Erythroblast (primary cell): ENCODE measurements around the gene PTPRN2.
"Not testable (repeated sequence)": the region's sequence is repeated elsewhere in the genome, so short reads cannot be mapped to it uniquely, and the experiment has no call there.

Source experiments
- GATA1 ChIP-seq: IDR thresholded peaks from 2 replicates; pipeline ENCODE4 v1.6.1; 2011; ENCODE audit warnings: low read depth, mild to moderate bottlenecking, control low read depth, low read length, moderate library complexity
- POLR2A ChIP-seq: IDR thresholded peaks from 2 replicates; pipeline ENCODE4 v1.6.1; 2011; ENCODE audit warnings: mild to moderate bottlenecking, low read length

- TF ChIP-seq POLR2A, GATA1: not testable (repeated sequence)
Observed at GRCh38 chr7:157701395-157702180, 886.0 kb downstream of the PTPRN2 start.
